OCI-LY1 (cell line): ENCODE data around the gene GASK1A.

Experiments
- EZH2 ChIP-seq: fragments of 200-600 bp; sonication (generic), shearing (Covaris generic); IDR thresholded peaks from 2 replicates; pipeline ENCODE4 v1.8.0; 2017; ENCODE audit warnings: borderline replicate concordance, mixed run types, mild to moderate bottlenecking, antibody characterized with exemption, low read length, moderate library complexity, mixed read lengths
- TF ChIP-seq, protein P1 (sequence below): fragments of 200-600 bp; sonication (generic), shearing (Covaris generic); IDR thresholded peaks from 2 replicates; pipeline ENCODE4 v1.5.1; 2017; ENCODE audit warnings: mild to moderate bottlenecking, antibody characterized with exemption, low read length, moderate library complexity, mixed read lengths

DNA sequence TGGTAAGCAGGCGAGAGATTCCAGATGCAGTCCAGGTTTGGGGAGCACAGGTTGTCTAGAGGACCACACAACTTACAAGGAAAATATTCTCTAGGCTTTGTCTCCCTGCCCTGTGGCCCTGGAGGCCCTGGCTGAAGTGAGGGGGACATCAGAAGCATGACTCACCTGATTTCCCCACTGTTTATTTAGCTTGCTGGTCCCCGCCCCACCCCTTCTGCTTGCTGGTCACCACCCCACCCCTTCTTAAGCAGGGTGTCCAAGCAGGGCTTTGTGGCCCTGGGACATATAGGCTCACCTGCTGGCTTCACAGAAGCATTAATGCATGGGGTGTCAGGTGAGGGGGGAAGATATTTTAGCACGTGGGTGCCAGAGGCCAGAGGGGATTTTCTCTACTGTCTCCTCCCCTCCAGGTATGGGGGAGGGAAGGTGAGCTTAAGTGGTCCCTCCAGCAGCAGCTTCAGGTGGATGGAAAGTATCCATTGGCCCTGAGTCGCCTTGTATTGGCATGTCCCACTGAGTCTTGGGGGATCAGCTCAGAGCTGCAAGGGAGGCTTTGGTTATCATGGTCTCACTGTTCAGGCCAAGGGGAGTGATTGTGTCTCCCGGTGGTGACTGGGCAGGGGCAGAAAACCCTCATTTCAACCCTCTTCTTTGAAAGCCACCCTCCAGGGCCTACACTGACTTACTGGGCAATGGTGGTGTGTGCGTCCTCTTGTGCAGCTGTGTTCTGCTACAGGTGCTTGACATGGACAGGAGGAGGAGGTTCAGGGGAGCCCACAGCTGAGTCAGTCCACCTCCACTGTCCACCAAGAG is 49.8 kb downstream of the GASK1A start:
- TF ChIP-seq, protein P1, sequence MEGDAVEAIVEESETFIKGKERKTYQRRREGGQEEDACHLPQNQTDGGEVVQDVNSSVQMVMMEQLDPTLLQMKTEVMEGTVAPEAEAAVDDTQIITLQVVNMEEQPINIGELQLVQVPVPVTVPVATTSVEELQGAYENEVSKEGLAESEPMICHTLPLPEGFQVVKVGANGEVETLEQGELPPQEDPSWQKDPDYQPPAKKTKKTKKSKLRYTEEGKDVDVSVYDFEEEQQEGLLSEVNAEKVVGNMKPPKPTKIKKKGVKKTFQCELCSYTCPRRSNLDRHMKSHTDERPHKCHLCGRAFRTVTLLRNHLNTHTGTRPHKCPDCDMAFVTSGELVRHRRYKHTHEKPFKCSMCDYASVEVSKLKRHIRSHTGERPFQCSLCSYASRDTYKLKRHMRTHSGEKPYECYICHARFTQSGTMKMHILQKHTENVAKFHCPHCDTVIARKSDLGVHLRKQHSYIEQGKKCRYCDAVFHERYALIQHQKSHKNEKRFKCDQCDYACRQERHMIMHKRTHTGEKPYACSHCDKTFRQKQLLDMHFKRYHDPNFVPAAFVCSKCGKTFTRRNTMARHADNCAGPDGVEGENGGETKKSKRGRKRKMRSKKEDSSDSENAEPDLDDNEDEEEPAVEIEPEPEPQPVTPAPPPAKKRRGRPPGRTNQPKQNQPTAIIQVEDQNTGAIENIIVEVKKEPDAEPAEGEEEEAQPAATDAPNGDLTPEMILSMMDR, result no peak
- no peak for TF ChIP-seq EZH2
